Activated naive CD4-positive, alpha-beta T cell treated with anti-CD3 and anti-CD28 coated beads for 36 hours (primary cell): ENCODE data around the gene FAM234A. TPM values are rescaled to one million over a fixed set of nuclear protein-coding genes. Genes with fewer than 3 reads are reported as not detected.
"Not testable (repeated sequence)": the region's sequence is repeated elsewhere in the genome, so short reads cannot be mapped to it uniquely, and the experiment has no call there.

ENCODE experiments used
- CTCF ChIA-PET: fragments of 350-600 bp; sonication (Branson Sonifier 250); formaldehyde crosslinking; loops from one replicate; lab custom pipeline; 2021; ENCODE audit warnings: antibody characterized with exemption; lab: Charles Lee
- DNase-seq: peaks from one replicate; pipeline ENCODE4 v3.0.0-alpha.2; 2020
- H3K27ac Mint-ChIP-seq: one replicate; pipeline ENCODE4 v1.8.0; 2021; ENCODE audit warnings: mild to moderate bottlenecking, mixed read lengths
- H3K27me3 Mint-ChIP-seq: one replicate; pipeline ENCODE4 v1.8.0; 2021; ENCODE audit warnings: low read depth, mixed read lengths
- H3K36me3 Mint-ChIP-seq: one replicate; pipeline ENCODE4 v1.8.0; 2021; ENCODE audit warnings: low read depth, mixed read lengths
- H3K4me1 Mint-ChIP-seq: one replicate; pipeline ENCODE4 v1.8.0; 2021; ENCODE audit warnings: low read depth, mixed read lengths
- H3K4me3 Mint-ChIP-seq: one replicate; pipeline ENCODE4 v1.8.0; 2021; ENCODE audit warnings: mild to moderate bottlenecking, moderate library complexity, mixed read lengths
- H3K9me3 Mint-ChIP-seq: one replicate; pipeline ENCODE4 v1.8.0; 2021; ENCODE audit warnings: mixed read lengths
- intact Hi-C: fragments of 100-400 bp; cut with micrococcal nuclease; formaldehyde crosslinking; loops from one replicate; pipeline ENCODE4 v1.15.1; 2023
- total RNA-seq, 2 experiments: library from RNA; stranded (reverse); gene quantifications; one replicate each; pipeline ENCODE4 v1.2.3, GENCODE V29; 2021

FAM234A gene
- total RNA-seq, 2 experiments from 2014 or later: 25.9 to 27.4 TPM

DNA sequence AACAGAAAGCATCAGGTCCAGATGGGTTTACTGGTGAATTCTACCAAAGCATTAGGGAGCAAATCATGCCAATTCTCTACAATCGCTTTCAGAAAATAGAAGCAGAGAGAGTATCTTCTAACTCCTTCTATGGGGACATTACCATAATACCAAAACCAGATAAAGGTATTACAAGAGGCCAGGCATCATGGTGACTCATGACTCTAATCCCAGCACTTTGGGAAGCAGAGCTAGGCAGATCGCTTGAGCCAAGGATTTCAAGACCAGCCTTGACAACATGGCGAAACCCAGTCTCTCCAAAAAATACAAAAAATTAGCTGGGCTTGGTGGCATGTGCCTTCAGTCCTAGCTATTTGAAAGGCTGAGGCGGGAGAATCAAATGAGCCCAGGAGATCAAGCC lies 31.4 kb upstream of the FAM234A start:
- Mint-ChIP-seq H3K4me3 (no peak overlapping the region), H3K36me3 (peaks cover 42% of the 10 kb centered on the region)

DNA sequence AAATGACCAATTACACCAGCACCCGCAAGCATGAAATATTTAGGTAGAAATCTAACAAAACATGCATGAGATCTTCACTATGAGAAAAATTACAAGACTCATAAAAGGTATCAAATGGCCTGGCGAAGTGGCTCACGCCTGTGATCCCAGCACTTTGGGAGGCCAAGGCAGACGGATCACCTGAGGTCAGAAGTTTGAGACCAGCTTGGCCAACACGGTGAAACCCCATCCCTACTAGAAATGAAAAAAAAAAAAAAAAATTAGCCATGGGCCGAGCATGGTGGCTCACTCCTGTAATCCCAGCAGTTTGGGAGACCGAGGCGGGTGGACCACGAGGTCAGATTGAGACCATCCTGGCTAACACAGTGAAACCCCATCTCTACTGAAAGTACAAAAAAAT lies 30.6 kb upstream of the FAM234A start:
- H3K27ac Mint-ChIP-seq, DNase-seq, H3K4me1 Mint-ChIP-seq, H3K27me3 Mint-ChIP-seq, H3K4me3 Mint-ChIP-seq, H3K9me3 Mint-ChIP-seq, intact Hi-C loops, CTCF ChIA-PET: not testable (repeated sequence)
- H3K36me3 Mint-ChIP-seq: peaks cover 38% of the 10 kb centered on the region

More for the DNA sequence above, 31.4 kb upstream of the FAM234A start:
- Mint-ChIP-seq H3K4me1 (peaks cover 6% of the 10 kb centered on the region), H3K27ac (no peak overlapping the region), H3K9me3 (no peaks in the 10 kb centered on the region), H3K27me3 (no peaks in the 10 kb centered on the region)
- DNase-seq: no peak
- CTCF ChIA-PET: no interaction called here
- intact Hi-C loops: no loop called here

DNA sequence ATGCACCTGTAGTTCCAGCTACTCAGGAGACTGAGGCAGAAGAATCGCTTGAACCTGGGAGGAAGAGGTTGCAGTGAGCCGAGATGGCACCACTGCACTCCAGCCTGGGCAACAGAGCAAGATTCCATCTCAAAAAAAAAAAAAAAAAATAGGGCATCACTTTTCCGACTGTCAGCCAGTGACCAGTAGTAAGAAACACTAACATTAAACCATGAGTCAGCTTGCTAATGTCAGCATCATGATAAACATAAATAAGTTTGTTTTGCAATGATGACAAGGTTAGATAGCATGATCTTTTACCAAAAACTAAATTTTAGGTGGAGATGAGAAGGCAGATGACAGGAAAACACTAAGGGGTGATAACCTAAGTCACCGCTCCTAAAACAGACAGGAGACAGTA lies 25.3 kb upstream of the FAM234A start:
- peaks cover 23% of the 10 kb centered on the region for H3K36me3 Mint-ChIP-seq
- H3K27ac Mint-ChIP-seq, H3K4me3 Mint-ChIP-seq, H3K4me1 Mint-ChIP-seq, H3K9me3 Mint-ChIP-seq, H3K27me3 Mint-ChIP-seq, DNase-seq, intact Hi-C loops: not testable (repeated sequence)
- CTCF ChIA-PET: interaction anchor here (0.7 to 1.5 kb wide), 3 partner anchors 19 to 154 kb away, joined by 3 to 7 read pairs (median 4); no protein-coding TSS in a partner anchor

DNA sequence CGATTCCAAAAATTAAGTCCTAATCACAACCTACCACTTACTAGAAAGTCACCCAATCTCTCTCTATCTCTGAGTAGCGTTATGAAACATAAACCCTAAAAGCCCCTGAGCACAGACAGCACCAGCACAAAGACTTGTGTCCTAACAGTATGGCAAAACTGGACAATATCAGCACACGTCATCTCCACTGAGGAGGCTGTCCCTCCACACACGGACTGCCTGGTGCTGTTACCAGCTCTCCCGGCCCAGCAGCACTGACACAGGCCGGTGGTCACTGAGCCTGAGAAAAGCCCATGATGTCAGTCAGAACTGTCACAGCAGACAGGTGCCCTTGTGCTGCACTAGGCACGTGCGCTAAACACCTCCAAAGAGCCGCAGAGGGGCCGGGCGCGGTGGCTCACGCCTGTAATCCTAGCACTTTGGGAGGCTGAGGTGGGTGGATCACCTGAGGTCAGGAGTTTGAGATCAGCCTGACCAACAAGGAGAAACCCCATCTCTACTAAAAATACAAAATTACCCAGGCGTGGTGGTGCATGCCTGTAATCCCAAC lies 22.9 kb upstream of the FAM234A start:
- H3K27me3 Mint-ChIP-seq, H3K27ac Mint-ChIP-seq, H3K4me1 Mint-ChIP-seq, H3K4me3 Mint-ChIP-seq, H3K9me3 Mint-ChIP-seq, CTCF ChIA-PET, DNase-seq, intact Hi-C loops: not testable (repeated sequence)
- H3K36me3 Mint-ChIP-seq: peaks cover 16% of the 10 kb centered on the region

DNA sequence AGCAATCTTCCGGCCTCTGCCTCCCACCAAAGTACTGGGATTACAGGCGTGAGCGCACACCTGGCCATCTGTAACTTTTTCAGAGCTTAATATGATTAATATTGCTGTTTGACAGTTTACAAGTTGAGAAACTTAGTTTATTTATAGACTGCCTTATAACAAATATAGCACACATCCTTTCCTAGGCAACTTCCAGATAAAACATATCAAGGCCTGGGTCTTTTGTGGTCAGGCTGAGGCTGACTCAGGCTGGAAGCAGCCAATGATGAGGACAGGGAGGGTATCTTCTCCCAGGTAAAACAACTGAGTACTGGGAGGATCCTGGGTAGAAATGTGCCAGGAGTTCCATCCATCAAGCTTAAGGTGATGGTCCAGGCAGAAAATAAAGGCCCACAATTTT lies 21.6 kb upstream of the FAM234A start:
- intact Hi-C loops: no loop called here
- H3K27me3 Mint-ChIP-seq: no peaks in the 10 kb centered on the region

DNA sequence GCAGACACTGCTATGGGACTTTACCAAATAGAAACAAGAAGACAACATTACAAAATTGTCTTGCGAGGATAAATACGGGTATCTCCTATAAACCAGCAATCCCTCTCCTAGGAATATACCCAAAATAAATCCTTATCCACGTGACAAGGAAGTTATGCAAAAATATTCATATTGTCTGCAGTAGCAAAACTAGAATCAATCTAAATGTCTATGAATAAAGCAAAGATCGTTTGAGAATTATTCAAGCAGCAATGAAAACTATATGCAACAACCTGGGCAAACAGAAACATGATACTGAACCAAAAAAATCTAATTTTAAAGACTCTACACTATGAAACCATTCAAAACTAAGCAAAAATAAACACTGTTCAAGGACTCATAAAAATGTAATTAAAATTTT lies 14.6 kb upstream of the FAM234A start:
- CTCF ChIA-PET: no interaction called here
- Mint-ChIP-seq H3K36me3 (peaks cover 22% of the 10 kb centered on the region), H3K4me1 (peaks cover 8% of the 10 kb centered on the region), H3K27ac (no peak overlapping the region), H3K4me3 (no peak overlapping the region), H3K27me3 (no peaks in the 10 kb centered on the region), H3K9me3 (no peaks in the 10 kb centered on the region)
- intact Hi-C loops: no loop called here
- no peak for DNase-seq

More for the DNA sequence above, 21.6 kb upstream of the FAM234A start:
- H3K4me1 Mint-ChIP-seq: peaks cover 3% of the 10 kb centered on the region
- H3K9me3 Mint-ChIP-seq: no peaks in the 10 kb centered on the region
- no peak for DNase-seq
- peaks cover 15% of the 10 kb centered on the region for H3K36me3 Mint-ChIP-seq
- no peak overlapping the region for H3K4me3 Mint-ChIP-seq
- CTCF ChIA-PET: interaction anchor here (0.7 kb wide), 1 partner anchor 71 kb away, joined by 3 read pairs; no protein-coding TSS in a partner anchor
- H3K27ac Mint-ChIP-seq: peak overlapping the region; percentile 53

DNA sequence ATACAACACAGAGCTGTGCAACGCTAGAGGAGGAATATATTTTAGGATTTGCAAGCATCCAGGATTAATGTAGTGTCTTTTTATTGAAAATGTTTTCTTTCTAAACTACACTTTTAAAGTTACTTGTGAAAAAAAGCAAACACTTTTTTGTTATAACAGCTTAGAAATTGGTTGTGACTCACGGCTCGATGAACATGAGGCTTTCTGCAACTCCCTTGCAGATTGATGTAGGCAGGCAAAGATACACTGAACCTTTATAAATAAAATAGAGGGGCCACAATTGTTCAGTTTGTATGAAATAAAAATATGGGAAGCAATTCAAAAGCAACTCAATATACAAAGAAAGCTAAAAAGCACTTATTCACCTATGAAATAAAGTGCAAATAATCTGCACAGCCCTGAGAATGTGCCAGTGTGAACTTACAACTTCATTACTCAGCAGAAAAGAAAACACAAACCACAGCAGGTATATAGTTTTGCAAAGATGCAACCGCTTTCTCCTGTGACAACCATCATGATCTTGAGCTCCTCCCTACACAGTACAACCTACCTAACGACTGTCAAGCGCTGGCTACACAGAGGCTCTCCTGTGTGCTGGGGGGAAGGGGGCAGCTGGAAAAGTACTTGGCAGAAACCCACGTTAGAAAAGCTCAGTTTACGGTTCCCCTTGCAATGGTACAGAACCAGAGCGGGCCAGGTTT lies 6.3 kb upstream of the FAM234A start:
- H3K27me3 Mint-ChIP-seq: no peaks in the 10 kb centered on the region
- H3K4me1 Mint-ChIP-seq: peaks cover 31% of the 10 kb centered on the region
- peak overlapping the region; percentile 81 for H3K4me3 Mint-ChIP-seq
- peaks cover 18% of the 10 kb centered on the region for H3K36me3 Mint-ChIP-seq
- no peaks in the 10 kb centered on the region for H3K9me3 Mint-ChIP-seq
- intact Hi-C loops: no loop called here
- CTCF ChIA-PET: interaction anchor here (1.0 to 2.3 kb wide), 5 partner anchors 12 to 133 kb away, joined by 3 to 13 read pairs (median 5); no protein-coding TSS in a partner anchor
- DNase-seq: no peak
- H3K27ac Mint-ChIP-seq: peak overlapping the region; percentile 74

DNA sequence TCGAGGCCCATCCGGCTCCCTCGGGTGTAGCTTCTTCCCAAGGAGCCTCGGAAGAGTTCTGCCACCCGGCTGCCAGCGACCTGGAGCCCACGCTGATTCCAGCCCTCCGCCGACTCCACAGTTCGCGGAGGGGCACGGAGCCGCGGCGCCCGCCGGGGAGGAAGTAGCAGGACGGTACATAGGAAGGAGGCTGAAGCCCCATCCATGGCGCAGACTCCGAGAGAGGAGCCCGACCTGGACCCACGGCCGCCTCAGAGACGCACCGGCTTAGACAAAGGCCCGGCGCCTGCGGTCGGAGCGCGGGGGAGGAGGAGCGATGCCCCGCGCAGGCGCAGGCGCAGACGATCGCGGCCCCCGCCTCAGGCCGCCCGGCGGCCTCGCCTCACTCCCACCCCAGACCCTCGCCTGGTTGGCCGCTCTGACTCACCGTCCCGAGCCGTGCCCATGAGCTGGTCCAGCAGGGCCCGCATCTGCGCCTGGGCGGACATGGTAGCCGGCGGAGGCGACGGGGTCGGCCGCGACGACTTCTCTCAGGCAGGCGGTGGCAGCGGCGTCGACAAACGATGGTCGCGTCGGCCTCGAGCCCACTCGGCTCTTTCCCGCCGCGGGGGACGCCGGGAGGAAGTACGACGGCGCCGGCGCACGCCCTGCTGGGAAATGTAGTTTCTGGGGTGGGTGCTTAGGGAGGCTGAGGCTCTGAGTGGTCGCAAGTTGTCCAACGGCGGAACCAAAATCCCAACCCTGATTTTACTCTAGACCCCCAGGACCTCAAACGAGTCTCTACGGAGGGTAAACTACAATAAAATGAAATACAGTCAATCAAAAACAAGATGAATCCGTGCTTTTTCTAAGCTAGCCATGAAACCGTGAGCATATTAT lies 5.5 kb upstream of the FAM234A start, which contains the start of gene LUC7L:
TSS of gene LUC7L (minus strand) at position 598 of the 879 bp plus-strand sequence. CDS start at position 488, 110 bp downstream.
- peak within 1 kb of the TSS; percentile 88 for H3K27ac Mint-ChIP-seq
- CTCF ChIA-PET: interaction anchor here (1.0 to 2.3 kb wide), 4 partner anchors 11 to 132 kb away, joined by 3 to 13 read pairs (median 5); no protein-coding TSS in a partner anchor
- H3K4me1 Mint-ChIP-seq: peaks cover 33% of the 10 kb centered on the region
- intact Hi-C loops: no loop called here
- H3K4me3 Mint-ChIP-seq: peak within 1 kb of the TSS; percentile 81
- no peaks in the 10 kb centered on the region for H3K9me3 Mint-ChIP-seq
- peaks cover 16% of the 10 kb centered on the region for H3K36me3 Mint-ChIP-seq
- no peaks in the 10 kb centered on the region for H3K27me3 Mint-ChIP-seq
- DNase-seq: peak; percentile 88

DNA sequence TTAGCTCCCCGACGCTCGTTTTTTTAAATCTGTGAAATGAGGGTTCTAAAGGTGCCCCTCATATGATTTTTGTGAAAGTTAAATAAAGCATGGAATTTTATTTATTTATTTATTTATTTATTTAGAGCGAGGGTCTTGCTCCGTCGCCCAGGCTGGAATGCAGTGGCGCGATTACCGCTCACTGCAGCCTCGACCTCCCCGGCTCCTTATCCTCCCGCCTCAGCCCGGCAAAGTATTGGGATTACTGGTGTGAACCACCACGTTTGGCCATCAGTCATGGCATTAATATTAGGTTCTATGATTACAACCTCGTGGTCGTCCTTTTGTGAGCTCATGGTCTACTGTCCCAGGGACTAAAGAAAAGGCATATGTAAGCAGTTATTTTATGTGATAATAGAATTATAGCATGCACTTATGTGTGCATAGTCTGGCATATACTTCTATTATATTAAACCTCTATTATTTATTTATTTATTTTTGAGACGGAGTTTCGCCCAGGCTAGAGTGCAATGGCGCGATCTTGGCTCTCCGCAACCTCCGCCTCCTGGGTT lies 4.8 kb upstream of the FAM234A start:
- H3K4me1 Mint-ChIP-seq: peaks cover 35% of the 10 kb centered on the region
- no peaks in the 10 kb centered on the region for H3K27me3 Mint-ChIP-seq
- intact Hi-C loops: no loop called here
- H3K27ac Mint-ChIP-seq: no peak overlapping the region
- no peaks in the 10 kb centered on the region for H3K9me3 Mint-ChIP-seq
- H3K4me3 Mint-ChIP-seq: peak overlapping the region; percentile 81
- DNase-seq: no peak
- H3K36me3 Mint-ChIP-seq: peaks cover 16% of the 10 kb centered on the region
- CTCF ChIA-PET: no interaction called here

DNA sequence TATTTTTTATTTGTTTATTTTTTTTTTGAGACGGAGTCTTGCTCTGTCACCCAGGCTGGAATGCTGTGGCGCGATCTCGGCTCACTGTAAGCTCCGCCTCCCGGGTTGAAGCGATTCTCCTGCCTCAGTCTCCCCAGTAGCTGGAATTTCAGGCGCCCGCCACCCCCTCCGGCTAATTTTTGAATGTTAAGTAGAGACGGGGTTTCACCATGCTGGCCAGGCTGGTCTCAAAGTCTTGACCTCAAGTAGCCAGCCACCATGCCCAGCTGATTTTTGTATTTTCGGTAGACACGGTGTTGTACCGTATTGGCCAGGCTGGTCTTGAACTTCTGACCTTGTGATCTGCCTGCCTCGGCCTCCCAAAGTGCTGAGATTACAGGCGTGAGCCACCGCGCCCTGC lies 4.3 kb upstream of the FAM234A start:
- H3K4me3 Mint-ChIP-seq, intact Hi-C loops: not testable (repeated sequence)
- peaks cover 15% of the 10 kb centered on the region for H3K36me3 Mint-ChIP-seq

DNA sequence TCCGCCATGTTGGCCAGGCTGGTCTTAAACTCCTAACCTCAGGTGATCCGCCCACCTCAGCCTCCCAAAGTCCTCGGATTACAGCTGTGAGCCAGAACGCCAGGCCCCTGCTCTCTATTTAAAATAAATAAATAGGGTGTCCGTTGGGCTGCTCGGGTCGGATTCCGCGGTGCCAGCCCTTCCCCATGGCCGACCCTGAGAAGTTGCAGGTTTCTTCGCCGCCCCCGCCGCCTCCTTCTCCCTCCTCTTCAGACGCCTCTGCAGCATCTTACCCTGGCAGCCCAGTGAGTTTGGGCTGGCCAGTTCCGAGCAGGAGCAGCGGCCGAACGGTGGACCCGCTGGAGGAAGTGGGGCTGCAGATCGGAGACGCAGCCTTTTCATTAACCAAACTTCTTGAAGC lies 3.7 kb upstream of the FAM234A start:
- Mint-ChIP-seq H3K36me3 (peaks cover 13% of the 10 kb centered on the region), H3K27ac (no peak overlapping the region), H3K4me1 (peaks cover 39% of the 10 kb centered on the region), H3K4me3 (no peak overlapping the region), H3K9me3 (peaks cover 2% of the 10 kb centered on the region), H3K27me3 (no peaks in the 10 kb centered on the region)
- CTCF ChIA-PET: no interaction called here
- no peak for DNase-seq
- intact Hi-C loops: no loop called here

More for the DNA sequence above, 4.3 kb upstream of the FAM234A start:
- CTCF ChIA-PET, H3K9me3 Mint-ChIP-seq, H3K27me3 Mint-ChIP-seq, H3K27ac Mint-ChIP-seq, DNase-seq: not testable (repeated sequence)
- H3K4me1 Mint-ChIP-seq: peaks cover 37% of the 10 kb centered on the region

DNA sequence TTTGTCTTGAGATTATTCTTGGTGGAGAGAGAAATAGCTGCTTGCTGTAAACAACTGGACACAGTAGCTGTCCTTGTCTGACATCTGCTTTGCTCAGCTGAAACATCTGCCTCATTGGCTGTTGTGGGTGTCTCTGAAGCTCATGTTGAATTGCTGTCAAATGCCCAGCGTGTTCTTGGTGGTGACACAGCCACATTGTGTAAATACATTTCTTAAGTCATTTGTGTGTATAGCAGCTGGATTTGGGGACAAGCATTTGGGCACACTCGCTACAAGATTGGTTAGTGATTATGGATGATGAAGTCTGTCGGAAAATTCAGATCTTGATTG lies 5.3 kb downstream of the FAM234A start:
- CTCF ChIA-PET: interaction anchor here (1.3 kb wide), 1 partner anchor 12 kb away, joined by 3 read pairs; no protein-coding TSS in a partner anchor
- H3K4me3 Mint-ChIP-seq: no peak overlapping the region
- H3K36me3 Mint-ChIP-seq: peaks cover 4% of the 10 kb centered on the region
- H3K27me3 Mint-ChIP-seq: no peaks in the 10 kb centered on the region
- DNase-seq: no peak
- H3K9me3 Mint-ChIP-seq: peaks cover 2% of the 10 kb centered on the region
- H3K4me1 Mint-ChIP-seq: peaks cover 33% of the 10 kb centered on the region
- intact Hi-C loops: no loop called here
- no peak overlapping the region for H3K27ac Mint-ChIP-seq
